HEK293 (cell line): ENCODE data around the gene GRAMD1B.

Experiments used
- CTCF ChIA-PET: fragments of 350-600 bp; formaldehyde crosslinking; extraction: SDS; loops from one replicate; lab custom pipeline; 2021; ENCODE audit warnings: antibody characterized with exemption; lab: Yijun Ruan, JAX
- POLR2A ChIA-PET: fragments of 300-600 bp; formaldehyde crosslinking; extraction: SDS; loops from one replicate; lab custom pipeline; 2020; ENCODE audit warnings: antibody characterized with exemption, inconsistent platforms; lab: Yijun Ruan, JAX
- H3K27ac ChIP-seq: fragments of 200-500 bp; sonication (Bioruptor generic); 2 replicates; pipeline ENCODE4 v1.5.1; 2014; ENCODE audit warnings: low read depth, low read length, control low read depth, inconsistent platforms; ENCODE audit errors: extremely low read depth
- H3K36me3 ChIP-seq, 2 experiments: fragments of 200-500 bp in 1 of 2; sonication (Bioruptor generic) in 1 of 2; 1 replicate in 1 of 2; 2 replicates in 1 of 2; pipeline ENCODE4 v1.5.1; 2014 to 2017; ENCODE audit warnings: inconsistent platforms in 2 of 2, low read length in 2 of 2; ENCODE audit not compliant: control insufficient read depth in 2 of 2, insufficient read depth in 1 of 2
- H3K4me1 ChIP-seq: fragments of 200-500 bp; sonication (Bioruptor generic); 2 replicates; pipeline ENCODE4 v1.5.1; 2014; ENCODE audit warnings: mild to moderate bottlenecking, low read length, inconsistent platforms; ENCODE audit not compliant: control insufficient read depth, insufficient read depth
- H3K4me3 ChIP-seq: 2 replicates; pipeline ENCODE4 v1.5.1; 2011; ENCODE audit warnings: low read depth, mild to moderate bottlenecking, control low read depth, low read length, moderate library complexity
- H3K9me3 ChIP-seq: fragments of 200-500 bp; sonication (Bioruptor generic); 2 replicates; pipeline ENCODE4 v1.5.1; 2014; ENCODE audit warnings: low read depth, low read length, inconsistent platforms; ENCODE audit not compliant: control insufficient read depth, insufficient read depth
- OSR2 ChIP-seq: fragments of 450-650 bp; formaldehyde crosslinking; IDR thresholded peaks from 2 replicates; pipeline ENCODE4 v1.5.1; 2016; ENCODE audit warnings: missing biosample characterization, missing genetic modification characterization
- REPIN1 ChIP-seq: fragments of 450-650 bp; formaldehyde crosslinking; IDR thresholded peaks from 2 replicates; pipeline ENCODE4 v1.5.1; 2017; ENCODE audit warnings: missing biosample characterization, missing genetic modification characterization, low read depth
- WT1 ChIP-seq: fragments of 450-650 bp; formaldehyde crosslinking; IDR thresholded peaks from 2 replicates; pipeline ENCODE4 v1.5.1; 2016; ENCODE audit warnings: missing biosample characterization, missing genetic modification characterization
- YY2 ChIP-seq: fragments of 450-650 bp; formaldehyde crosslinking; IDR thresholded peaks from 2 replicates; pipeline ENCODE4 v1.5.1; 2016; ENCODE audit warnings: missing biosample characterization, missing genetic modification characterization
- ZIC2 ChIP-seq: fragments of 450-650 bp; formaldehyde crosslinking; IDR thresholded peaks from 2 replicates; pipeline ENCODE4 v1.5.1; 2016; ENCODE audit warnings: missing biosample characterization, missing genetic modification characterization
- ZNF274 ChIP-seq, 2 experiments: fragments of 200-500 bp in 1 of 2; fragments of 450-650 bp in 1 of 2; sonication (Bioruptor generic) in 1 of 2; formaldehyde crosslinking in 1 of 2; IDR thresholded peaks; 2 replicates each; pipeline versions ENCODE4 v1.5.1 to v1.6.1; 2014 to 2016; ENCODE audit warnings: borderline replicate concordance in 1 of 2, inconsistent platforms in 1 of 2, low read length in 1 of 2, missing biosample characterization in 1 of 2, missing genetic modification characterization in 1 of 2
- ZNF362 ChIP-seq: fragments of 450-650 bp; formaldehyde crosslinking; IDR thresholded peaks from 2 replicates; pipeline ENCODE4 v1.5.1; 2016; ENCODE audit warnings: missing biosample characterization, missing genetic modification characterization
- ZNF518A ChIP-seq: fragments of 450-650 bp; formaldehyde crosslinking; conservative IDR thresholded peaks from 2 replicates; pipeline ENCODE4 v1.5.1; 2016; ENCODE audit warnings: low read depth, missing biosample characterization, missing genetic modification characterization
- ZNF529 ChIP-seq: fragments of 450-650 bp; formaldehyde crosslinking; IDR thresholded peaks from 2 replicates; pipeline ENCODE4 v1.5.1; 2017; ENCODE audit warnings: missing genetic modification characterization, missing biosample characterization; ENCODE audit not compliant: insufficient replicate concordance
- ZNF580 ChIP-seq: fragments of 450-650 bp; formaldehyde crosslinking; IDR thresholded peaks from 2 replicates; pipeline ENCODE4 v1.5.1; 2016; ENCODE audit warnings: missing biosample characterization, missing genetic modification characterization
- ZNF600 ChIP-seq: fragments of 450-650 bp; formaldehyde crosslinking; IDR thresholded peaks from 2 replicates; pipeline ENCODE4 v1.5.1; 2016; ENCODE audit warnings: missing biosample characterization, missing genetic modification characterization
- ZNF624 ChIP-seq: fragments of 450-650 bp; formaldehyde crosslinking; IDR thresholded peaks from 2 replicates; pipeline ENCODE4 v1.5.1; 2017; ENCODE audit warnings: missing biosample characterization, missing genetic modification characterization
- ZNF837 ChIP-seq: fragments of 450-650 bp; formaldehyde crosslinking; IDR thresholded peaks from 2 replicates; pipeline ENCODE4 v1.5.1; 2016; ENCODE audit warnings: missing biosample characterization, missing genetic modification characterization
- ZNF843 ChIP-seq: fragments of 450-650 bp; formaldehyde crosslinking; IDR thresholded peaks from 2 replicates; pipeline ENCODE4 v1.5.1; 2016; ENCODE audit warnings: missing biosample characterization, missing genetic modification characterization

The GRAMD1B gene

GRCh38 chr11:123579482-123579812 is 149.4 kb downstream of the GRAMD1B start:
- H3K9me3 ChIP-seq, result no peaks in the 10 kb centered on the region
- no peak overlapping the region for H3K27ac ChIP-seq
- CTCF ChIA-PET, result interaction anchor here (0.5 to 5.7 kb wide), 9 partner anchors 13 to 321 kb away, joined by 3 to 50 read pairs (median 4); no protein-coding TSS in a partner anchor
- H3K36me3 ChIP-seq, result no peaks in the 10 kb centered on the region
- TF ChIP-seq ZNF624 (tag by site-specific recombination) (no peak), ZNF600 (tag by site-specific recombination) (no peak), ZNF580 (no peak), OSR2 (tag by site-specific recombination) (no peak), YY2 (tag by site-specific recombination) (no peak)
- no peak overlapping the region for H3K4me3 ChIP-seq
- H3K4me1 ChIP-seq, result no peaks in the 10 kb centered on the region
- POLR2A ChIA-PET, result no interaction called here

- no peak overlapping the region for H3K4me3 ChIP-seq
Measured at GRCh38 chr11:123580137-123580536, 150.1 kb downstream of the GRAMD1B start.

More at GRCh38 chr11:123580137-123580536, 150.1 kb downstream of the GRAMD1B start:
- H3K36me3 ChIP-seq, result no peaks in the 10 kb centered on the region
- no peaks in the 10 kb centered on the region for H3K9me3 ChIP-seq
- POLR2A ChIA-PET, result no interaction called here
- H3K27ac ChIP-seq, result no peak overlapping the region
- CTCF ChIA-PET, result interaction anchor here (0.5 to 5.7 kb wide), 28 partner anchors 9 to 650 kb away, joined by 3 to 50 read pairs (median 4); no protein-coding TSS in a partner anchor
- no peak for TF ChIP-seq ZNF274 (IDR thresholded peaks at IDR 0.05; ENCODE audit: low read length)
- TF ChIP-seq ZNF274 (tag by site-specific recombination; IDR thresholded peaks at IDR 0.05; ENCODE audit: borderline replicate concordance), result no peak
- no peak for TF ChIP-seq ZNF362 (tag by site-specific recombination)
- no peak for TF ChIP-seq REPIN1
- TF ChIP-seq ZNF529, result no peak
- no peak for TF ChIP-seq ZNF837 (tag by site-specific recombination)
- TF ChIP-seq ZNF843 (tag by site-specific recombination), result no peak
- TF ChIP-seq ZNF518A (tag by site-specific recombination), result no peak
- TF ChIP-seq ZIC2 (tag by site-specific recombination), result no peak
- TF ChIP-seq WT1 (tag by site-specific recombination), result no peak
- H3K4me1 ChIP-seq, result no peaks in the 10 kb centered on the region
